ENCODE measurements around the gene CPSF4L.

Gene CPSF4L

DNA sequence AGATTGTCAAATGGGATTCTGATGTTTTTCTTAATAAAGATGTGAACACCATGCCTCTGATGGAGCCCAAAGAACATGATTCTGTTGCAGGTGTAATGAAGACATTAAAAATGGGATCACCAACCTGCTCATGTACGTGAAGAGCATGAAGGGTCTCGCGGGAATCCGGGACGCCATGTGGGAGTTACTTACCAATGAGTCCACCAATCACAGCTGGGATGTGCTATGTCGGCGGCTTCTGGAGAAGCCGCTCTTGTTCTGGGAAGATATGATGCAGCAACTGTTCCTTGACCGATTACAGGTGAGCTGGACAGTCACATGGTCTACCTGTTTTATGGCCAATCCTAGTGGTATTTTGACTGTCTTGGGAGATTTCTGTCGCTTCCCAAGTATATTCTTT is 61.2 kb downstream of the CPSF4L start:
- H3K27me3 ChIP-seq (ENCODE audit: control insufficient read depth, insufficient read depth, low read length): no peaks in the 10 kb centered on the region
- H3K4me3 ChIP-seq (ENCODE audit: low read depth, low read length): no peak overlapping the region
- no peak overlapping the region for H3K27ac ChIP-seq (ENCODE audit: low read depth, low read length)
- peaks cover 86% of the 10 kb centered on the region for H3K36me3 ChIP-seq (ENCODE audit: control insufficient read depth, insufficient read depth, low read length)
- no peaks in the 10 kb centered on the region for H3K9me3 ChIP-seq (ENCODE audit: control insufficient read depth, insufficient read depth, low read length)
- no peak overlapping the region for H3K9ac ChIP-seq (ENCODE audit: low read depth, low read length)
- no peaks in the 10 kb centered on the region for H3K4me1 ChIP-seq (ENCODE audit: control insufficient read depth, insufficient read depth, low read length)

- Histone ChIP-seq H3K4me1 (ENCODE audit: control insufficient read depth, insufficient read depth, low read length) (no peaks in the 10 kb centered on the region), H3K27ac (ENCODE audit: low read depth, low read length) (no peak overlapping the region), H3K36me3 (ENCODE audit: control insufficient read depth, insufficient read depth, low read length) (peaks cover 81% of the 10 kb centered on the region), H3K9ac (ENCODE audit: low read depth, low read length) (no peak overlapping the region), H3K4me3 (ENCODE audit: low read depth, low read length) (no peak overlapping the region), H3K27me3 (ENCODE audit: control insufficient read depth, insufficient read depth, low read length) (no peaks in the 10 kb centered on the region), H3K9me3 (ENCODE audit: control insufficient read depth, insufficient read depth, low read length) (no peaks in the 10 kb centered on the region)
Measured at GRCh38 chr17:73199751-73200317, 61.8 kb downstream of the CPSF4L start.

GRCh38 chr17:73198930-73199260 is 62.8 kb downstream of the CPSF4L start:
- Histone ChIP-seq H3K27ac (ENCODE audit: low read depth, low read length) (no peak overlapping the region), H3K9ac (ENCODE audit: low read depth, low read length) (no peak overlapping the region), H3K36me3 (ENCODE audit: control insufficient read depth, insufficient read depth, low read length) (peaks cover 74% of the 10 kb centered on the region), H3K4me3 (ENCODE audit: low read depth, low read length) (no peak overlapping the region), H3K27me3 (ENCODE audit: control insufficient read depth, insufficient read depth, low read length) (no peaks in the 10 kb centered on the region), H3K4me1 (ENCODE audit: control insufficient read depth, insufficient read depth, low read length) (no peaks in the 10 kb centered on the region), H3K9me3 (ENCODE audit: control insufficient read depth, insufficient read depth, low read length) (no peaks in the 10 kb centered on the region)

Measured in HUES48 (cell line).